ES-I3 (cell line): ENCODE results near the gene RIC1.
"Not testable (repeated sequence)": the region's sequence is repeated elsewhere in the genome, so short reads cannot be mapped to it uniquely, and the experiment has no call there.

Experiments used
- H3K36me3 ChIP-seq: 2 replicates; pipeline ENCODE4 v1.6.1; 2013; ENCODE audit warnings: mild to moderate bottlenecking, low read length, control low read depth, moderate library complexity; ENCODE audit not compliant: insufficient read depth
- H3K4me1 ChIP-seq: 2 replicates; pipeline ENCODE4 v1.6.1; 2013; ENCODE audit warnings: mild to moderate bottlenecking, control low read depth, low read length; ENCODE audit not compliant: insufficient read depth
- H3K9ac ChIP-seq: 2 replicates; pipeline ENCODE4 v1.6.1; 2013; ENCODE audit warnings: low read depth, mild to moderate bottlenecking, low read length, moderate library complexity
- H3K9me3 ChIP-seq: 2 replicates; pipeline ENCODE4 v1.6.1; 2013; ENCODE audit warnings: mild to moderate bottlenecking, low read length, moderate library complexity; ENCODE audit not compliant: control insufficient read depth, insufficient read depth

Gene RIC1

GRCh38 chr9:5756633-5757032, 127.7 kb downstream of the RIC1 start:
- Histone ChIP-seq H3K36me3 (peaks cover 4% of the 10 kb centered on the region), H3K9me3 (no peaks in the 10 kb centered on the region), H3K9ac (no peak overlapping the region), H3K4me1 (no peaks in the 10 kb centered on the region; the same call in 1 of the 2 replicates)

GRCh38 chr9:5760338-5760737, 131.4 kb downstream of the RIC1 start:
- Histone ChIP-seq H3K36me3 (peaks cover 22% of the 10 kb centered on the region), H3K9ac (no peak overlapping the region)

GRCh38 chr9:5762421-5762820, 133.5 kb downstream of the RIC1 start:
- Histone ChIP-seq H3K4me1 (no peaks in the 10 kb centered on the region; the same call in 1 of the 2 replicates), H3K9me3 (no peaks in the 10 kb centered on the region), H3K9ac (no peak overlapping the region), H3K36me3 (peaks cover 23% of the 10 kb centered on the region)

More at GRCh38 chr9:5760338-5760737, 131.4 kb downstream of the RIC1 start:
- Histone ChIP-seq H3K4me1 (no peaks in the 10 kb centered on the region; the same call in 1 of the 2 replicates), H3K9me3 (no peaks in the 10 kb centered on the region)

- H3K9ac ChIP-seq = no peak overlapping the region
- H3K4me1 ChIP-seq = no peaks in the 10 kb centered on the region; the same call in 1 of the 2 replicates
- no peaks in the 10 kb centered on the region for H3K9me3 ChIP-seq
- H3K36me3 ChIP-seq = peaks cover 31% of the 10 kb centered on the region
These were observed 135.4 kb downstream of the RIC1 start for GRCh38 chr9:5764130-5764868.

- H3K4me1 ChIP-seq = no peaks in the 10 kb centered on the region
- H3K36me3 ChIP-seq = peaks cover 16% of the 10 kb centered on the region
- H3K9me3 ChIP-seq = no peaks in the 10 kb centered on the region
- no peak overlapping the region for H3K9ac ChIP-seq
These were observed 139.3 kb downstream of the RIC1 start for GRCh38 chr9:5767968-5768932.

- H3K9me3 ChIP-seq = peaks cover 8% of the 10 kb centered on the region; the same call in 1 of the 2 replicates
- H3K36me3 ChIP-seq = peaks cover 3% of the 10 kb centered on the region
- H3K4me1 ChIP-seq = no peaks in the 10 kb centered on the region
- H3K9ac ChIP-seq = no peak overlapping the region
These were observed 144.6 kb downstream of the RIC1 start for GRCh38 chr9:5773324-5773999.

GRCh38 chr9:5778805-5779204, 149.9 kb downstream of the RIC1 start:
- H3K4me1 ChIP-seq = no peaks in the 10 kb centered on the region
- no peak overlapping the region for H3K9ac ChIP-seq
- H3K9me3 ChIP-seq = peaks cover 30% of the 10 kb centered on the region
- H3K36me3 ChIP-seq = peaks cover 13% of the 10 kb centered on the region

GRCh38 chr9:5779705-5780218, 150.9 kb downstream of the RIC1 start:
- peaks cover 30% of the 10 kb centered on the region for H3K9me3 ChIP-seq
- not testable (repeated sequence) for H3K4me1 ChIP-seq, H3K9ac ChIP-seq
- H3K36me3 ChIP-seq = peaks cover 13% of the 10 kb centered on the region

GRCh38 chr9:5783420-5783819, 154.5 kb downstream of the RIC1 start:
- H3K4me1 ChIP-seq, H3K9ac ChIP-seq: not testable (repeated sequence)
- H3K36me3 ChIP-seq = peaks cover 10% of the 10 kb centered on the region
- H3K9me3 ChIP-seq = peaks cover 23% of the 10 kb centered on the region

- Histone ChIP-seq H3K4me1 (peaks cover 6% of the 10 kb centered on the region; the same call in 1 of the 2 replicates), H3K36me3 (peaks cover 8% of the 10 kb centered on the region), H3K9me3 (peaks cover 18% of the 10 kb centered on the region), H3K9ac (no peak overlapping the region)
These were observed 155.1 kb downstream of the RIC1 start for GRCh38 chr9:5783982-5784381.

- Histone ChIP-seq H3K9me3 (peaks cover 12% of the 10 kb centered on the region), H3K4me1 (peaks cover 6% of the 10 kb centered on the region; the same call in 1 of the 2 replicates), H3K9ac (no peak overlapping the region), H3K36me3 (peaks cover 8% of the 10 kb centered on the region)
These were observed 155.8 kb downstream of the RIC1 start for GRCh38 chr9:5784526-5785315.

GRCh38 chr9:5786370-5787127, 157.6 kb downstream of the RIC1 start:
- Histone ChIP-seq H3K9ac (no peak overlapping the region), H3K4me1 (peaks cover 6% of the 10 kb centered on the region; the same call in 1 of the 2 replicates), H3K9me3 (peaks cover under 1% of the 10 kb centered on the region; the same call in 1 of the 2 replicates), H3K36me3 (no peaks in the 10 kb centered on the region)

- H3K36me3 ChIP-seq = no peaks in the 10 kb centered on the region
These were observed 158.3 kb downstream of the RIC1 start for GRCh38 chr9:5787220-5787619.

More at GRCh38 chr9:5787220-5787619, 158.3 kb downstream of the RIC1 start:
- Histone ChIP-seq H3K4me1 (peaks cover 6% of the 10 kb centered on the region; the same call in 1 of the 2 replicates), H3K9me3 (no peaks in the 10 kb centered on the region), H3K9ac (no peak overlapping the region)
